Epithelial cell of esophagus (primary cell): Measurements from ENCODE around the gene RNF26.

Source experiments
- DNase-seq: peaks from one replicate; pipeline ENCODE4 v3.0.0; 2010; ENCODE audit warnings: low read depth
- H3K4me3 ChIP-seq: 2 replicates; pipeline ENCODE4 v1.5.1; 2011; ENCODE audit warnings: mild to moderate bottlenecking, low read length, control low read depth
- CTCF ChIP-seq: IDR thresholded peaks from 2 replicates; pipeline ENCODE4 v1.5.1; 2011; ENCODE audit warnings: low read depth, mild to moderate bottlenecking, low read length, control low read depth, inconsistent platforms; ENCODE audit not compliant: insufficient read depth; ENCODE audit errors: missing control alignments

RNF26 gene

GRCh38 chr11:119334174-119334930, at the start of gene RNF26:
TSS of gene RNF26 (plus strand) at chr11:119334527. CDS start at chr11:119335123, 596 bp downstream.
- TF ChIP-seq CTCF: no peak
- DNase-seq: peak; percentile 98
- H3K4me3 ChIP-seq: peak within 1 kb of the TSS; percentile 75

GRCh38 chr11:119285431-119285830, 48.9 kb upstream of the RNF26 start:
- TF ChIP-seq CTCF: no peak
- DNase-seq: no peak
- H3K4me3 ChIP-seq: no peak overlapping the region

GRCh38 chr11:119288219-119288618, 46.1 kb upstream of the RNF26 start:
- H3K4me3 ChIP-seq: no peak overlapping the region
- DNase-seq: no peak
- TF ChIP-seq CTCF: no peak

GRCh38 chr11:119290894-119291497, 43.3 kb upstream of the RNF26 start:
- no peak overlapping the region for H3K4me3 ChIP-seq
- no peak for TF ChIP-seq CTCF
- DNase-seq: no peak

- TF ChIP-seq CTCF: no peak
- DNase-seq: no peak
- H3K4me3 ChIP-seq: no peak overlapping the region
Observed at GRCh38 chr11:119293461-119293860, 40.9 kb upstream of the RNF26 start.

GRCh38 chr11:119295178-119295577, 39.1 kb upstream of the RNF26 start:
- DNase-seq: peak; percentile 53
- no peak overlapping the region for H3K4me3 ChIP-seq
- TF ChIP-seq CTCF: peak; percentile 24
